NCI-H524 treated with DMSO at 0.1 percent for 48 hours (cell line): ENCODE results near the gene PDE4D.

ENCODE experiments used
- DNase-seq: peaks from one replicate; lab custom pipeline; 2025; lab: John Stamatoyannopoulos, UW

The PDE4D gene

GRCh38 chr5:59173578-59173977, 719.9 kb downstream of the PDE4D start:
- no peak for DNase-seq

- DNase-seq: no peak
Observed at GRCh38 chr5:59171131-59171530, 722.4 kb downstream of the PDE4D start.

GRCh38 chr5:59169768-59170150, 723.8 kb downstream of the PDE4D start:
- DNase-seq: no peak

GRCh38 chr5:59169081-59169767, 724.3 kb downstream of the PDE4D start:
- DNase-seq: no peak

- DNase-seq: no peak
Observed at GRCh38 chr5:59168067-59168466, 725.5 kb downstream of the PDE4D start.

- DNase-seq: no peak
Observed at GRCh38 chr5:59164041-59164830, 729.3 kb downstream of the PDE4D start.

GRCh38 chr5:59161221-59162105, 732.1 kb downstream of the PDE4D start:
- DNase-seq: no peak

GRCh38 chr5:59158637-59159391, 734.7 kb downstream of the PDE4D start:
- no peak for DNase-seq

GRCh38 chr5:59158165-59158564, 735.4 kb downstream of the PDE4D start:
- DNase-seq: no peak

GRCh38 chr5:59157068-59157467, 736.5 kb downstream of the PDE4D start:
- no peak for DNase-seq

- DNase-seq: no peak
Observed at GRCh38 chr5:59152701-59153245, 740.8 kb downstream of the PDE4D start.

- DNase-seq: no peak
Observed at GRCh38 chr5:59151162-59151889, 742.2 kb downstream of the PDE4D start.

GRCh38 chr5:59149827-59150226, 743.7 kb downstream of the PDE4D start:
- DNase-seq: no peak

GRCh38 chr5:59149271-59149670, 744.3 kb downstream of the PDE4D start:
- no peak for DNase-seq

GRCh38 chr5:59146729-59147128, 746.8 kb downstream of the PDE4D start:
- no peak for DNase-seq

- DNase-seq: no peak
Observed at GRCh38 chr5:59143926-59144333, 749.6 kb downstream of the PDE4D start.

- DNase-seq: no peak
Observed at GRCh38 chr5:59142927-59143326, 750.6 kb downstream of the PDE4D start.

GRCh38 chr5:59142138-59142537, 751.4 kb downstream of the PDE4D start:
- no peak for DNase-seq

GRCh38 chr5:59140133-59140532, 753.4 kb downstream of the PDE4D start:
- no peak for DNase-seq

- no peak for DNase-seq
Observed at GRCh38 chr5:59139695-59140094, 753.8 kb downstream of the PDE4D start.

GRCh38 chr5:59138509-59138908, 755.0 kb downstream of the PDE4D start:
- DNase-seq: no peak
